Fibroblast of lung (primary cell): Measurements from ENCODE around the gene ZSCAN25.

Experiments used
- CTCF ChIP-seq, 2 donors: IDR thresholded peaks in 1 of 2; conservative IDR thresholded peaks in 1 of 2; 1 replicate in 1 of 2; 2 replicates in 1 of 2; pipeline ENCODE4 v1.5.1; 2011 to 2012; ENCODE audit warnings: low read length in 2 of 2, control low read depth in 1 of 2, inconsistent platforms in 1 of 2, low read depth in 1 of 2, mild to moderate bottlenecking in 1 of 2
- EZH2 ChIP-seq: IDR thresholded peaks from 2 replicates; pipeline ENCODE4 v1.5.1; 2012; ENCODE audit warnings: low read length, control low read depth, mild to moderate bottlenecking; ENCODE audit errors: missing control alignments

- TF ChIP-seq CTCF (conservative IDR thresholded peaks at IDR 0.05 in 1 of 2, IDR thresholded peaks at IDR 0.05 in 1 of 2; ENCODE audit: low read depth in 1 of 2, low read length in 2 of 2) (no peak), EZH2 (no peak)
Observed at GRCh38 chr7:99653754-99654153, 37.0 kb downstream of the ZSCAN25 start.
